DOHH2 (cell line): ENCODE results near the gene NDUFS7.

Source experiments
- H3F3A ChIP-seq: fragments of 200-600 bp; sonication (generic), shearing (Covaris generic); 2 replicates; pipeline ENCODE4 v1.6.0; 2016; ENCODE audit warnings: antibody characterized with exemption, mild to moderate bottlenecking; ENCODE audit not compliant: control insufficient read depth, insufficient read depth
- H3K27ac ChIP-seq: fragments of 200-600 bp; sonication (generic); 2 replicates; pipeline ENCODE4 v1.5.1; 2014; ENCODE audit warnings: low read depth, mild to moderate bottlenecking, low read length, moderate library complexity
- H3K27me3 ChIP-seq: fragments of 200-600 bp; sonication (generic); 2 replicates; pipeline ENCODE4 v1.6.1; 2014; ENCODE audit warnings: mild to moderate bottlenecking, low read length, mixed read lengths; ENCODE audit not compliant: control insufficient read depth
- H3K36me3 ChIP-seq: fragments of 200-600 bp; sonication (generic); 2 replicates; pipeline ENCODE4 v1.6.1; 2014; ENCODE audit warnings: mild to moderate bottlenecking, low read length, moderate library complexity, mixed read lengths; ENCODE audit not compliant: control insufficient read depth
- H3K4me1 ChIP-seq: fragments of 200-600 bp; sonication (generic); 2 replicates; pipeline ENCODE4 v1.6.1; 2014; ENCODE audit warnings: mild to moderate bottlenecking, low read length, mixed read lengths; ENCODE audit not compliant: control insufficient read depth
- H3K4me2 ChIP-seq: fragments of 200-600 bp; sonication (generic); 2 replicates; pipeline ENCODE4 v1.6.0; 2014; ENCODE audit warnings: mild to moderate bottlenecking, low read length, moderate library complexity
- H3K4me3 ChIP-seq: fragments of 200-600 bp; sonication (generic); 2 replicates; pipeline ENCODE4 v1.5.1; 2014; ENCODE audit warnings: mild to moderate bottlenecking, low read length, mixed read lengths
- H3K79me2 ChIP-seq: fragments of 200-600 bp; sonication (generic); 2 replicates; pipeline ENCODE4 v1.6.1; 2014; ENCODE audit warnings: mild to moderate bottlenecking, low read length, mixed read lengths; ENCODE audit not compliant: control insufficient read depth
- H3K9me2 ChIP-seq: fragments of 200-600 bp; sonication (generic); replicated peaks from 2 replicates; pipeline ENCODE4 v1.6.1; 2014; ENCODE audit warnings: mild to moderate bottlenecking, low read length, mixed read lengths; ENCODE audit not compliant: control insufficient read depth
- H3K9me3 ChIP-seq: fragments of 200-600 bp; sonication (generic); 2 replicates; pipeline ENCODE4 v1.6.1; 2014; ENCODE audit warnings: antibody characterized with exemption, low read length, mixed read lengths; ENCODE audit not compliant: control insufficient read depth, insufficient read depth
- H4K20me1 ChIP-seq: fragments of 200-600 bp; sonication (generic); 2 replicates; pipeline ENCODE4 v1.6.0; 2014; ENCODE audit warnings: low read depth, mild to moderate bottlenecking, antibody characterized with exemption, low read length, moderate library complexity; ENCODE audit not compliant: control insufficient read depth, insufficient read depth
- CTCF ChIP-seq: fragments of 200-600 bp; sonication (generic); IDR thresholded peaks from one replicate; pipeline ENCODE4 v1.5.1; 2014; ENCODE audit warnings: antibody characterized with exemption, mild to moderate bottlenecking, low read depth, low read length; ENCODE audit not compliant: poor library complexity, severe bottlenecking
- EZH2phosphoT487 ChIP-seq: fragments of 200-600 bp; sonication (generic); IDR thresholded peaks from 2 replicates; pipeline ENCODE4 v1.6.1; 2017; ENCODE audit warnings: borderline replicate concordance, mild to moderate bottlenecking, antibody characterized with exemption, low read length, moderate library complexity, mixed read lengths

The NDUFS7 gene

GRCh38 chr19:1421218-1421957 is 37.7 kb downstream of the NDUFS7 start:
- Histone ChIP-seq H3K36me3 (peaks cover 95% of the 10 kb centered on the region), H3K4me3 (no peak overlapping the region), H3F3A (no peaks in the 10 kb centered on the region), H3K4me2 (no peak overlapping the region), H3K9me3 (no peaks in the 10 kb centered on the region), H3K9me2 (no peaks in the 10 kb centered on the region), H3K27ac (no peak overlapping the region), H4K20me1 (peaks cover 4% of the 10 kb centered on the region; the same call in 1 of the 2 replicates), H3K27me3 (no peaks in the 10 kb centered on the region), H3K4me1 (no peaks in the 10 kb centered on the region), H3K79me2 (peaks cover 90% of the 10 kb centered on the region)
- TF ChIP-seq CTCF: no peak
- no peak for TF ChIP-seq EZH2phosphoT487

- Histone ChIP-seq H3K4me3 (no peak overlapping the region), H3K9me3 (no peaks in the 10 kb centered on the region), H4K20me1 (no peaks in the 10 kb centered on the region; the same call in 1 of the 2 replicates), H3K36me3 (peaks cover 95% of the 10 kb centered on the region), H3K27ac (no peak overlapping the region), H3K9me2 (no peaks in the 10 kb centered on the region), H3K79me2 (peaks cover 86% of the 10 kb centered on the region), H3F3A (no peaks in the 10 kb centered on the region), H3K4me1 (no peaks in the 10 kb centered on the region), H3K4me2 (no peak overlapping the region), H3K27me3 (no peaks in the 10 kb centered on the region)
- TF ChIP-seq CTCF: no peak
- no peak for TF ChIP-seq EZH2phosphoT487
Observed at GRCh38 chr19:1421958-1422305, 38.2 kb downstream of the NDUFS7 start.

DNA sequence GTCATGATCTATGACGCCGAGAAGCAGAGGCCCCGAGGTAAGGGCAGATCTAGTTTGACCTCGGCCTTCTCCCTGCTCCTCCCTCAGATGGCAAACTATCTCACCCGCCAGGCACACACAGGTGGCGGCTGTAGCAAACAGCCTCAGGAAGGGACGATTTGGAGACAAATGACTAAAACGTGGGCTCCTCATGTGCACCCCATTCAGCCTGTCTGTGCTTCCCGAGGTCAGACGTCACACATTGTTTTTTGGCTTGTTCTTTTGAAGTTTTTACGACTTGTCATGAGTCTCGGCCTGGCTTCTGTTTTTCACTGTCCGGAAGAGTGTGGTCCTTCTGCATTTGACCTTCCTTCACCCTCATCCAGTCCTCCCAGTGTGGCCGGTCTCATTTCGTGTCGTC is 38.7 kb downstream of the NDUFS7 start:
- peaks cover 95% of the 10 kb centered on the region for H3K36me3 ChIP-seq
- no peaks in the 10 kb centered on the region for H3K9me3 ChIP-seq
- H3K27me3 ChIP-seq: no peaks in the 10 kb centered on the region
- H3K9me2 ChIP-seq: no peaks in the 10 kb centered on the region
- no peaks in the 10 kb centered on the region for H3K4me1 ChIP-seq
- no peak overlapping the region for H3K27ac ChIP-seq
- H4K20me1 ChIP-seq: no peaks in the 10 kb centered on the region; the same call in 1 of the 2 replicates
- TF ChIP-seq CTCF: no peak
- no peak for TF ChIP-seq EZH2phosphoT487
- H3F3A ChIP-seq: no peaks in the 10 kb centered on the region
- peaks cover 84% of the 10 kb centered on the region for H3K79me2 ChIP-seq
- H3K4me3 ChIP-seq: no peak overlapping the region
- H3K4me2 ChIP-seq: no peak overlapping the region
